GM12891 (cell line): Measurements from ENCODE around the gene FAM156A.
A peak's percentile ranks its signal among the peaks of the same experiment; 100 is the strongest.
"Not testable (repeated sequence)": the region's sequence is repeated elsewhere in the genome, so short reads cannot be mapped to it uniquely, and the experiment has no call there.

Source experiments
- DNase-seq: peaks from one replicate; pipeline ENCODE4 v3.0.0; 2011; ENCODE audit warnings: low spot score; ENCODE audit not compliant: insufficient read length
- FAIRE-seq: peaks from 2 replicates; lab custom pipeline; 2011; peaks lifted over from hg19 to GRCh38; lab: Jason Lieb, UNC
- PAX5 ChIP-seq: IDR thresholded peaks from 2 replicates; pipeline ENCODE4 v1.6.1; 2011; ENCODE audit warnings: low read length, moderate library complexity, mild to moderate bottlenecking; ENCODE audit not compliant: insufficient read depth, severe bottlenecking
- POLR2A ChIP-seq: IDR thresholded peaks from 2 replicates; pipeline ENCODE4 v1.6.1; 2011; ENCODE audit warnings: low read depth, low read length, control low read depth
- POLR2AphosphoS5 ChIP-seq: IDR thresholded peaks from 2 replicates; pipeline ENCODE4 v1.6.1; 2011; ENCODE audit warnings: low read depth, low read length, control low read depth
- POU2F2 ChIP-seq: IDR thresholded peaks from 2 replicates; pipeline ENCODE4 v1.6.1; 2011; ENCODE audit warnings: low read depth, mild to moderate bottlenecking, control low read depth, low read length, moderate library complexity
- SPI1 ChIP-seq: IDR thresholded peaks from 2 replicates; pipeline ENCODE4 v1.6.1; 2011; ENCODE audit warnings: low read depth, low read length, control low read depth
- TAF1 ChIP-seq: IDR thresholded peaks from 2 replicates; pipeline ENCODE4 v1.6.1; 2011; ENCODE audit warnings: low read depth, low read length, control low read depth

Gene FAM156A

DNA sequence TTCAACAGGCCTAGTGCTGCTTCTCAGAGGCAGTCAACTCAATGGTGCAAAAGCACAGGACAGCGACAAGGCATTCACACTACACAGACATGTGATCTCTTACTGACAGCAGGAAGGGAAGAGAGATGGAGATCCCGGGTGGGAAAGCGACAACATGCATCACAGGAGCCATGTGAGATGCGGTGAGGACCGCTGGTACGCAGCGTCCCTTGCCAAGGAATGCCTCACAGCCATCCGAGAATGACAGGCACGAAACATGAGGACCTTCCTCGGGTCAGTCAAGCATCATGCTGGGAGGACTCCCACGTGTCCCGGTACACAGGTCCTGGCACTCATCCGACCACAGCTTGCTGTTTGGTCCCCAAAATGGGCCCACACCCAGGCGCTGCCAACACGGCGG is 10.8 kb downstream of the FAM156A start:
- FAIRE-seq, DNase-seq: not testable (repeated sequence)

DNA sequence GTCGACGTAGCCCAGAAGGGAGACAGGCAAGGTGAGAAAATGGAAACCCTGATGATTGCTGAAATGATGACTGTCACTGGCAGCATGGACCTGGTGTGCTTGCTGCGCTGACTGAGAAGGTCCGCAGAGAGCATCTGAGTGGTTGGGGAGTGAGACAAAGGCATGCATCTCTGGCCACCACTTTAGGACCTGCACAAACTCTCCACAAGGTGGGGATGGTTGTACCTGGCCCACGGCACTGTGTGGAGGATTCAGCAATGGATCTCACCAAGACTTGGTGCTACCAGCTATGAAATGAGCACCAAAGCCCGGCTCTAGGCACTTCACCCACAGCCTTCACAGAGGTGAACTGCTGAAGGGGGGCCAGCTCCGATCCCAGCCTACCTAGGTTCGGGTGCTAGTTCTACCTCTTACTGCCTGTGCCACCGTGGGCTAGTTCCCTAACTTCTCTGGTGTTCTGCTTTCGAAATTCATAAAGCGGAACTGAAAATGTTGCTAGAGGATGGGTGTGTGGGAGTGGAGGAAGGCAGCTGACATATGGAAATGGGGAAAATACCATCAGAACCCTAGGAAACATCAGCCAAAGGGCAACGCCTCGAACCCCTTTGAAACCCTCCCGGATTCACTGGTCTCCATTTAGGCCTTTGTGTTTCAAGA is 12.4 kb downstream of the FAM156A start:
- DNase-seq: not testable (repeated sequence)
- peak; percentile 90 for FAIRE-seq

GRCh38 chrX:52941728-52942127 is 16.6 kb downstream of the FAM156A start:
- DNase-seq: not testable (repeated sequence)
- peak; percentile 70 for FAIRE-seq

DNA sequence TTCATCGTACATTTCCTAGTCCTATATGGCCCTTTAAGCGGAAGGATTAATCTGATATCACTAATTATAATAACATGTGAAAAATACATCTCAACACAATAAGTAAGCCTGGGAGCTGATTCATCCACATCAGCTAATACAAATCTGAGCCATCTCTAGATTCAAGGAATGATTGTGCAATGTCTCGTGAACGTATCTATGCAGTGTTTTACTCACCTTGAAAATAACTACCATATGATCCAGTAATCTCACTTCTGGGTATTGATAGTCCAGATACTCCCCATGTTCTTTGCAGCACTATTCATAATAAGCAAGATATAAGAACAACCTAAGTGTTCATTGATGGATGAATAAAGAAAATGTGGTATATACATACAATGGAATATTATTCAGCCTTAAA is 17.6 kb downstream of the FAM156A start:
- peak; percentile 41 for FAIRE-seq
- DNase-seq: not testable (repeated sequence)

DNA sequence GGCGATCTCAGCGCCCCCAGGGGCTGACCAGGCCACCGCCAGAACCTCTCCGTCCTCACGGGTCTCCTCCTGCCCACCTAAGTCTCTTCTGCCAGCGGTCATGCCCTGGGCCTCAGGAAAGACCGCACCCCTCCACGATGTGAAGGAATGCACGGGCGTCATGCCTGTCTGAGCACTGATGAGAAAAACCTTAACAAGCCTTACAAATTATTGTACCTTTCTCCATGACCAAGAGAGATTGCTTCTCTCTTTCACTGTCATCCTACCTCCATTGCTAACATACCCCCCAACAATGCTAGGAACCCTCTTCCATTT is 22.9 kb downstream of the FAM156A start:
- not testable (repeated sequence) for DNase-seq
- FAIRE-seq: peak; percentile 82

DNA sequence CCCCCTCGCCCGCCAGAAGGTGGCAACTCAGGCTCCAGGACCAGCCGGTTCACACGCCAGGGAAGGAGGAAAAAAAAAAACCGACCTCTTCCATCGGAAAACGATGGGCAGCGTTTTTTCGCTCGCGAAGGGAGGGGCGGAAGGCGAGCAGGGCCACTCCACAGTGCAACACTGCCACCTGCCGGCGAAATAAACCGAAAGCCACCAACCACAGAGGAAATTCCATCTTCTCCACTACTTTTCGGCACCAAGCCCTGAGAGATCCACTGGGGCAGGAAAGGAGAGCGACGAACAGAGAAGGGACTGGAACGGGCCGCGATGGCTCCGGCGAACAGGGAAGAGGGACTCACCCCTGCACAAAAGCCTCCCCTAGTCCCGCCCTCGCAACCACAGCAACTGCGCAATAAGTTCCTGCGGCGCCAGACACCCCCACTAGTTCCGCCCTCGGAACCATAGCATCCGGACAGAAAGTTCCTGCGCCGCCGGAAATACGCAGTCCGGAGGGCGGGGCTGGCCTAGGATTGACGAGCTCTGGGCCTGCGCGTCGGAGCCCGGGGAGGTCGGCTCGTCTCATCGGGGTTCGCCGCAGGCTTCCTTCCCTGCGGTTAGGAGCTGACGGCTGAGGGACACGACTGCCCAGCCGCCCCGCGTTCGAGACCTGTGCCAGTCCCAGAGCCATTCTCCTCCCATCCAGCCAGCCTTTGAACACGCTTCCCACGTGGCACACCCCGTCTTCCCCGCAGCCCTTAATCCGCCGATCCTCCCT is 23.4 kb downstream of the FAM156A start:
- TF ChIP-seq SPI1 (0 out of 2 replicates have a peak, but pooled peaks have one; percentile 19), PAX5 (no peak), POU2F2 (peak; percentile 68; the same call in 1 of the 2 replicates), TAF1 (no peak; the same call in 1 of the 2 replicates), POLR2A (peak; percentile 71), POLR2AphosphoS5 (peak; percentile 77)
- DNase-seq (peak; percentile 63), FAIRE-seq (no peak)

- TF ChIP-seq PAX5: no peak
- no peak for TF ChIP-seq SPI1
- TF ChIP-seq POLR2A: no peak
- no peak for TF ChIP-seq TAF1
- no peak for TF ChIP-seq POU2F2
- TF ChIP-seq POLR2AphosphoS5: no peak
- DNase-seq (no peak), FAIRE-seq (no peak)
Observed at GRCh38 chrX:52933976-52934703, 24.2 kb downstream of the FAM156A start.

GRCh38 chrX:52933213-52933612 is 25.1 kb downstream of the FAM156A start:
- FAIRE-seq (no peak), DNase-seq (no peak)
- TF ChIP-seq POLR2AphosphoS5 (no peak), POLR2A (no peak), TAF1 (no peak), PAX5 (no peak), POU2F2 (no peak), SPI1 (no peak)

GRCh38 chrX:52930214-52930613 is 28.1 kb downstream of the FAM156A start:
- DNase-seq, FAIRE-seq: not testable (repeated sequence)

DNA sequence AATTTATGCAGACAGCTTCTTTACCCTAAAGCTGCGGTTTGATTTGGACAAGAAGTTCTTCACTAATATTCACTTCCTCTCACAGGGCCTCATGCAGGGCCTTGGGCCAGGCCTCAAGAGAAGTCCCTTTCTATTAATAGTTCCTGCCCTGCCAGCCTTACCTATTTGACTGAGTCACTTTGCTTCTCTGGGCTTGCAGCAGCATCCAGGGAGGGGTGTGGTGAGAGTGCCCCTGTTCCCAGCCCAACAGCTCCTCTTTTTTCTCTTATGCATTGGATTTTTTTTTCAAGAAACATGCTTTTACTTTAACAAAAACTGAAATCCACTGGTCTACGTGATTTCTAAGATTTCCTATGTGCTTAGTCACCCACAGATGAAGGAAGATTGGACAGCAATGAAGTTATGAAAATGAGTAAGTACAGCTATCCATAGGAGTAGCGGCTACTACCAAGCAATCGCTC is 34.5 kb downstream of the FAM156A start:
- DNase-seq: no peak
- peak; percentile 95 for FAIRE-seq
- TF ChIP-seq TAF1: no peak
- peak; percentile 85 for TF ChIP-seq SPI1
- no peak for TF ChIP-seq PAX5

- not testable (repeated sequence) for FAIRE-seq, DNase-seq
Observed at GRCh38 chrX:52914704-52915103, 43.6 kb downstream of the FAM156A start.

- not testable (repeated sequence) for DNase-seq, FAIRE-seq
Observed at GRCh38 chrX:52913681-52914080, 44.6 kb downstream of the FAM156A start.

GRCh38 chrX:52909313-52909969 is 48.9 kb downstream of the FAM156A start:
- peak; percentile 20 for FAIRE-seq
- DNase-seq: not testable (repeated sequence)

GRCh38 chrX:52907900-52908299 is 50.4 kb downstream of the FAM156A start:
- not testable (repeated sequence) for DNase-seq, FAIRE-seq

- not testable (repeated sequence) for FAIRE-seq, DNase-seq
Observed at GRCh38 chrX:52907137-52907536, 51.2 kb downstream of the FAM156A start.

DNA sequence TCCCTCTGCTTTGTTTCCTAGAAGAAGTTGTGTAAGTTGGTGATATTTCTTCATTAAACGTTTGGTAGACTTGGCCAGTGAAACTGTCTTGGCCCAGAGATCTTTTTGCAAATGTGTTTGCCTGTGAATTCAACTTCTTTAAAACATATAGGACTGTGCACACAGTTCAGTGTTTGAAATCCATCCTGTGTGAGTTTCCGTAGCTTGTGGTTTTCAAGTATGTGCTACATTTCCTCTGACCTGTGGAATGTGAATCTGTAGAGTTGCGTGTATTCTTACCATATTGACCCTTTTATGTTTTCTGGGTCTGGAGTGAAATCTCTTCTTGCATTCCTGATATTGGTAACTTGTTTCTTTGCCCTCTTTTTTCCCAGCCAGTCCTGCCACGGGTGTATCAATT is 52.2 kb downstream of the FAM156A start:
- not testable (repeated sequence) for DNase-seq
- FAIRE-seq: peak; percentile 23
